Measurements from ENCODE around the gene VTI1A.
"Not testable (repeated sequence)": the region's sequence is repeated elsewhere in the genome, so short reads cannot be mapped to it uniquely, and the experiment has no call there.

Gene VTI1A

DNA sequence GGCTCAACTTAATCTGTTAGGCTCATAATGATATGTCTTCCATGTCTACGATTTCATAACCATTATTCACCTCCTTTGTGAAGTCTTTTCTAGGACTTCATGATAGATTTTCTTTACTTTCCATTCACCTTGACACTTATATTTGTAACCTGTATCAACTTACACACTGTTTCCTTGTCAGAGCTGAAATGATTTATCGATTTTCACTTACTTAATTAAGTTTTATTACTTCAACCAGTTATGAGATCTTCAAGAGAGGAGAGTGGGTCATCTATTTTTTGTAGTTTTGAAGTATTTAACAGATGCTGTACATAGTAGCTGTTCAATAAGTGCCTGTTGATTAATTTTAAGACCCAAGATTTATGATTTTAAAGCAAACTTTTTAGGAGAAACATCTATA lies 37.4 kb downstream of the VTI1A start:
- no peaks in the 10 kb centered on the region for H3K9me3 ChIP-seq (ENCODE audit: low read depth, low read length)
- H3K4me3 ChIP-seq = no peak overlapping the region
- TF ChIP-seq FOXP2 (optimal IDR thresholded peaks at IDR 0.05; ENCODE audit: control extremely low read depth, extremely low read length, insufficient read depth) = no peak
- no peak for TF ChIP-seq POLR2AphosphoS5 (IDR thresholded peaks at IDR 0.05; ENCODE audit: borderline replicate concordance, low read depth, low read length)
- no peak for TF ChIP-seq EZH2 (IDR thresholded peaks at IDR 0.05)
- no peaks in the 10 kb centered on the region for H3K36me3 ChIP-seq (ENCODE audit: insufficient read depth, low read length)
- no peak overlapping the region for H3K27ac ChIP-seq
- H3K9ac ChIP-seq (ENCODE audit: insufficient read length) = no peak overlapping the region
- no peak for DNase-seq (ENCODE audit: low read depth, low spot score)

DNA sequence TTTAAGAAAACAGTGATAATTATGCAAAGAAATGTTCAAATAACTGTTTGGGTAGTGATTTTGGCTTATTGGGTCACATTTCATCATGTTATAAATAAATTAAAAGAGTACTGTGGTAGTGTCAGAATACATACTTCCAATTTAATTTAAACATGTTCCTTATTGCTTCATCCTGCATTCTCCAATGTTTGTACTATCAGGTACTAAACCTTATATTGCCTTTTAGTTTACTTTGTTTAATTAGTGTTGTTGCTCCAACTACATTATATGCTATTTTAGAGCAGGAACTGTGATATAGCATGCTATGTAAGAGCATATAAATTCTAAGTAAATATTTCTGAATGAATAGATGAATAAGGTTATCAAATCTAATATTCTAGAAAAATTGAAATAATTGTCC lies 40.9 kb downstream of the VTI1A start:
- Histone ChIP-seq H3K4me3 (no peak overlapping the region), H3K9ac (ENCODE audit: insufficient read length) (no peak overlapping the region), H3K27ac (no peak overlapping the region), H3K9me3 (ENCODE audit: low read depth, low read length) (no peaks in the 10 kb centered on the region), H3K36me3 (ENCODE audit: insufficient read depth, low read length) (no peaks in the 10 kb centered on the region)
- no peak for DNase-seq (ENCODE audit: low read depth, low spot score)
- TF ChIP-seq POLR2AphosphoS5 (IDR thresholded peaks at IDR 0.05; ENCODE audit: borderline replicate concordance, low read depth, low read length) (no peak), EZH2 (IDR thresholded peaks at IDR 0.05) (no peak), FOXP2 (optimal IDR thresholded peaks at IDR 0.05; ENCODE audit: control extremely low read depth, extremely low read length, insufficient read depth) (no peak)

DNA sequence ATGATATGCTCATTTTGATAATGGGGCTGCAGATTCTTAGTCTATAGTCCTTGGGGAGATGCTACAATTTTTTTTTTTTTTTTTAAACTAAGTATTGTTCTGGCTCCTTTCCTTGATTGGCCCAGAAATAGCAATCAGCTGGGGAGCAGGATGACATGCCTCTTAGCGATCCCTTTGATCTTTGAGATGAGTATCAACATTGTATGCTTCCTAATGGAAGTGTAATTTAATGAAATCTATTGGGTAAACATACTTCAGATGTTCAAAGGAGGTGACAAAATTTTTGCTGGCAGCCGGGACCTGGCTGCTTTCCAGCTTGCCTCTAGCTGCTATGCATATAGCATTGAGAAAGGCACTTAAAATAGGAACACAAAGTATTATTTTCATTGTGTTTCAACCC lies 43.5 kb downstream of the VTI1A start:
- H3K9me3 ChIP-seq (ENCODE audit: low read depth, low read length) = no peaks in the 10 kb centered on the region
- no peaks in the 10 kb centered on the region for H3K36me3 ChIP-seq (ENCODE audit: insufficient read depth, low read length)
- no peak overlapping the region for H3K4me3 ChIP-seq
- no peak overlapping the region for H3K27ac ChIP-seq
- no peak overlapping the region for H3K9ac ChIP-seq (ENCODE audit: insufficient read length)
- no peak for DNase-seq (ENCODE audit: low read depth, low spot score)
- TF ChIP-seq EZH2 (IDR thresholded peaks at IDR 0.05) (no peak), FOXP2 (optimal IDR thresholded peaks at IDR 0.05; ENCODE audit: control extremely low read depth, extremely low read length, insufficient read depth) (no peak), POLR2AphosphoS5 (IDR thresholded peaks at IDR 0.05; ENCODE audit: borderline replicate concordance, low read depth, low read length) (no peak)

DNA sequence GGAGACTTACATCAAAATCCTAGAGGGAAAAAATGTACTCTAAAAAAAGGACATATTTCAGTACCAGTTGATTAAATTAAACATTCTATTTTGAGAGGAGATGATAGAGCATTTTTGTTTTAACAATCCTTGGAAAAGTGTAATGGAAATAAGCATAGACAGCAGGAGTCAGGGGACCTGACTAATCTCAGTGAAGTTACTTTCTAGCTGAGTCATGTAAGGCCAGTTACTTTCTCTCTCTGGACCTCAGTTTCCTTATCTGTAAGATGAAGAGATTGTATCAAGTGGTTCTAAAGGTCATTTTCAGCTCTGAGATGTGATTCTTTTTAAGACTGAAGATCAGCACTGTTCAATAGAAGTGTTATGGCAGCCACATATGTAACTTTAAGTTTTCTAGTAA lies 44.1 kb downstream of the VTI1A start:
- TF ChIP-seq FOXP2 (optimal IDR thresholded peaks at IDR 0.05; ENCODE audit: control extremely low read depth, extremely low read length, insufficient read depth) (no peak), EZH2 (IDR thresholded peaks at IDR 0.05) (no peak), POLR2AphosphoS5 (IDR thresholded peaks at IDR 0.05; ENCODE audit: borderline replicate concordance, low read depth, low read length) (no peak)
- H3K9ac ChIP-seq (ENCODE audit: insufficient read length) = no peak overlapping the region

DNA sequence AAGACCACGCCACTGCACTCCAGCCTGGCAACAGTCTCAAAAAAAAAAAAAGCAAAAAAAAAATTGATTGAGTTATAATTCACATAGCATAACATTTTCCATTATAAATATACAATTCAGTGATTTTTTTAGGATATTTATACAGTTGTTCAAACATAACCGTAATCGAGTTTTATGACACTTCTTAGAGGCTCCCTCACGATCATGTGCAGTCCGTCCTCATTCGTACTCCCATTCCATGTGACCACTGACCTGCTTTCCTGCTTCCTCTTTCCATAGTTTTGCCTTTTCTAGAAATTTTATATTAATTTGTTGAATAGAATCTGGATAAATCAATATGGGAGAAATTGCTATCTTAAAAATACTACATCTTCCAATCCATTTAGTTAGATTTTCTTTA lies 45.7 kb downstream of the VTI1A start:
- no peak overlapping the region for H3K4me3 ChIP-seq
- H3K36me3 ChIP-seq (ENCODE audit: insufficient read depth, low read length) = no peaks in the 10 kb centered on the region
- TF ChIP-seq EZH2 (IDR thresholded peaks at IDR 0.05) (no peak), POLR2AphosphoS5 (IDR thresholded peaks at IDR 0.05; ENCODE audit: borderline replicate concordance, low read depth, low read length) (no peak), FOXP2 (optimal IDR thresholded peaks at IDR 0.05; ENCODE audit: control extremely low read depth, extremely low read length, insufficient read depth) (no peak)
- H3K27ac ChIP-seq = no peak overlapping the region
- DNase-seq (ENCODE audit: low read depth, low spot score) = no peak
- H3K9ac ChIP-seq (ENCODE audit: insufficient read length) = no peak overlapping the region
- H3K9me3 ChIP-seq (ENCODE audit: low read depth, low read length) = no peaks in the 10 kb centered on the region

More for the DNA sequence above, 44.1 kb downstream of the VTI1A start:
- Histone ChIP-seq H3K4me3 (no peak overlapping the region), H3K9me3 (ENCODE audit: low read depth, low read length) (no peaks in the 10 kb centered on the region), H3K27ac (no peak overlapping the region), H3K36me3 (ENCODE audit: insufficient read depth, low read length) (no peaks in the 10 kb centered on the region)
- no peak for DNase-seq (ENCODE audit: low read depth, low spot score)

DNA sequence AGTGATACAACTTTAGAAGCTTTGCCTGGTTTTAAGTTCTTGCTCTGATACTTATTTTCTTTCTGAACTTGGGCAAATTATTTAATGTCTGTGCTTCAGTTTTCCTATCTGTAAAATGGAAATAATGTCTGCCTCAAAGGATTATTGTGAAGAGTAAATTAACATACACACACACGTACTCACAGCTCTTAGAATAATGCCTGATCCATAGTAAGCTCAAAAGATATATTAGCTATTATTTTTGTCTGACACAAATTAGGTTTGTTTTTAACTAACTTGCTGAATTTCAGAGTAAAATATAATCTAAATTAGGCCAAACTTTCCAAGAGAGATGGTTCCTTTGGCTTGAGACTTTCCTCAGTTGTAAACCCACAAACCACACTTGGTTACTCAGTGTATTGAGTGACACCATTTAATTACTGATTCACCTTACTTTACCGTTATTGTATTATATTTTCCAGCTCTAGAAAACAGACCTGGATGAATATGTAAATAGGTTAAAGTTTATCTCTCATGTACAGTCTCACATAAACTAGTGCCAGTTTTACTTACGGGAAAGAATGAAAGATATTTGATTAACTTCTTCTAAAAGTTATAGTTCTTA lies 50.4 kb downstream of the VTI1A start:
- H3K9ac ChIP-seq (ENCODE audit: insufficient read length) = no peak overlapping the region
- H3K36me3 ChIP-seq (ENCODE audit: insufficient read depth, low read length) = no peaks in the 10 kb centered on the region
- TF ChIP-seq EZH2 (IDR thresholded peaks at IDR 0.05) (no peak), FOXP2 (optimal IDR thresholded peaks at IDR 0.05; ENCODE audit: control extremely low read depth, extremely low read length, insufficient read depth) (no peak), POLR2AphosphoS5 (IDR thresholded peaks at IDR 0.05; ENCODE audit: borderline replicate concordance, low read depth, low read length) (no peak)
- no peak overlapping the region for H3K4me3 ChIP-seq
- no peak for DNase-seq (ENCODE audit: low read depth, low spot score)
- no peak overlapping the region for H3K27ac ChIP-seq
- no peaks in the 10 kb centered on the region for H3K9me3 ChIP-seq (ENCODE audit: low read depth, low read length)

DNA sequence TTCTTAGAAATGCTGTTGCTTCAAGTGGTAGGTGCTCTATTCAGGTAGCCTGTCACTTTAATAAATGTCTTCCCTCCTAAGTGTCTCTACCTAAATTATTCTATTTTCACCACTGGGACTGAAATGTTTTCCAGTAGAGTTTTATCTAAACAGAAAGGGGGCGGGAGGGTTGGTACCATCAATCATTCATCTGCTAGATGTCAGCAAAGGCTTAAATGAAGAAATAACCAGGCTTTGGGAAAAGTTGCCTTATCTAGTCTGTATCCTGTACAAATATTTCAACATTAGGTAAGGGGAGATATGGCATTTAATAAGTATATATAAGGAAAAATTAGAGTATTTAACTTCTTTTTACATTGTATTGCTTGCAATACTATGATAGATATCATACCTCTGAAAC lies 51.8 kb downstream of the VTI1A start:
- TF ChIP-seq FOXP2 (optimal IDR thresholded peaks at IDR 0.05; ENCODE audit: control extremely low read depth, extremely low read length, insufficient read depth) (no peak), POLR2AphosphoS5 (IDR thresholded peaks at IDR 0.05; ENCODE audit: borderline replicate concordance, low read depth, low read length) (no peak), EZH2 (IDR thresholded peaks at IDR 0.05) (no peak)
- H3K27ac ChIP-seq = no peak overlapping the region
- H3K9ac ChIP-seq (ENCODE audit: insufficient read length) = no peak overlapping the region
- H3K36me3 ChIP-seq (ENCODE audit: insufficient read depth, low read length) = no peaks in the 10 kb centered on the region
- H3K9me3 ChIP-seq (ENCODE audit: low read depth, low read length) = no peaks in the 10 kb centered on the region
- H3K4me3 ChIP-seq = no peak overlapping the region
- no peak for DNase-seq (ENCODE audit: low read depth, low spot score)

DNA sequence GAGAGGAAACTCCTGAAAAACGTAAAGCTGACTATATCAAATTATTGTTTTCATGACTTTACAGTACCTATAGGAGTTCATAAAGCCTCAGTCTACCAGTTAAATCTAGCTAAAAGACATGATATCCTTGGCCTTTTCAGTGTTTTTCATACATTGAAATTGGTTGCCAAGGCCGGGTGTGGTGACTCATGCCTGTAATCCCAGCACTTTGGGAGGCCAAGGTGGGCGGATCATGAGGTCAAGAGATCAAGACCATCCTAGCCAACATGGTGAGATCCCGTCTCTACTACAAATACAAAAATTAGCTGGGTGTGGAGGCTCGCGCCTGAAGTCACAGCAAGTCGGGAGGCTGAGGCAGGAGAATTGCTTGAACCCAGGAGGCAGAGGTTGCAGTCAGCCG lies 53.0 kb downstream of the VTI1A start:
- H3K9me3 ChIP-seq (ENCODE audit: low read depth, low read length); H3K27ac ChIP-seq; H3K36me3 ChIP-seq (ENCODE audit: insufficient read depth, low read length); H3K4me3 ChIP-seq; DNase-seq (ENCODE audit: low read depth, low spot score); H3K9ac ChIP-seq (ENCODE audit: insufficient read length): not testable (repeated sequence)

DNA sequence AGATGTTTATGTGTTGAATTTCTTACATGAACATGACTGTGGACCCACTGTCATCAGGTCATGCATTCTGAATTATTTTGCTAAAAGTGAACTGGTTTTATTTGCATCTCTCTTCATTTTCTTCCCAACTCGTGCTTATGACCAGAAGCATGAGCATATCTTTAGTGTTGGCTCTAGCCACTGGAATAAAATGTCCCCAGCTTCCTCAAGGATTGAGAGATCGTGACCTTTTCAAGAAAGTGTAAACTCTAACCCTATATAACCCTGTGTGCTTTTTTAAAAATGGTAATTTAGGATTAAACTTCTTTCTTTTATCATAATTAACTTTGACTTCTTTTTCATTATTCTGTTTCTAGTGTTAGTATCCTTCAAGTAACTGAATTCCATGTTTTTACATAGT lies 55.5 kb downstream of the VTI1A start:
- Histone ChIP-seq H3K36me3 (ENCODE audit: insufficient read depth, low read length) (no peaks in the 10 kb centered on the region), H3K9ac (ENCODE audit: insufficient read length) (no peak overlapping the region), H3K27ac (no peak overlapping the region), H3K4me3 (no peak overlapping the region), H3K9me3 (ENCODE audit: low read depth, low read length) (no peaks in the 10 kb centered on the region)
- TF ChIP-seq FOXP2 (optimal IDR thresholded peaks at IDR 0.05; ENCODE audit: control extremely low read depth, extremely low read length, insufficient read depth) (no peak), EZH2 (IDR thresholded peaks at IDR 0.05) (no peak), POLR2AphosphoS5 (IDR thresholded peaks at IDR 0.05; ENCODE audit: borderline replicate concordance, low read depth, low read length) (no peak)
- no peak for DNase-seq (ENCODE audit: low read depth, low spot score)

Measured in SK-N-MC (cell line).